ENCODE results near the gene VSX1. TPM values are rescaled to one million over a fixed set of nuclear protein-coding genes. Genes with fewer than 3 reads are reported as not detected.

The VSX1 gene
- total RNA-seq, 2 experiments from 2014 or later: not detected

GRCh38 chr20:25033924-25034300 is 48.0 kb downstream of the VSX1 start:
- Mint-ChIP-seq H3K4me1 (peaks cover 42% of the 10 kb centered on the region), H3K27ac (no peak overlapping the region), H3K4me3 (no peak overlapping the region), H3K27me3 (no peaks in the 10 kb centered on the region), H3K36me3 (peaks cover 4% of the 10 kb centered on the region), H3K9me3 (no peaks in the 10 kb centered on the region)
- DNase-seq: no peak

- Mint-ChIP-seq H3K4me3 (no peak overlapping the region), H3K27ac (no peak overlapping the region), H3K4me1 (peaks cover 39% of the 10 kb centered on the region), H3K27me3 (no peaks in the 10 kb centered on the region), H3K36me3 (peaks cover 4% of the 10 kb centered on the region), H3K9me3 (no peaks in the 10 kb centered on the region)
- no peak for DNase-seq
These were observed 48.5 kb downstream of the VSX1 start for GRCh38 chr20:25033265-25033923.

GRCh38 chr20:25032478-25033264 is 49.3 kb downstream of the VSX1 start:
- peaks cover 4% of the 10 kb centered on the region for H3K36me3 Mint-ChIP-seq
- H3K9me3 Mint-ChIP-seq: no peaks in the 10 kb centered on the region
- H3K4me3 Mint-ChIP-seq: no peak overlapping the region
- H3K27ac Mint-ChIP-seq: no peak overlapping the region
- peaks cover 34% of the 10 kb centered on the region for H3K4me1 Mint-ChIP-seq
- no peaks in the 10 kb centered on the region for H3K27me3 Mint-ChIP-seq
- DNase-seq: no peak

- H3K9me3 Mint-ChIP-seq: no peaks in the 10 kb centered on the region
- DNase-seq: no peak
- H3K27me3 Mint-ChIP-seq: no peaks in the 10 kb centered on the region
- peaks cover 28% of the 10 kb centered on the region for H3K4me1 Mint-ChIP-seq
- H3K27ac Mint-ChIP-seq: no peak overlapping the region
- H3K36me3 Mint-ChIP-seq: peaks cover 4% of the 10 kb centered on the region
- H3K4me3 Mint-ChIP-seq: no peak overlapping the region
These were observed 49.9 kb downstream of the VSX1 start for GRCh38 chr20:25032065-25032477.

- no peaks in the 10 kb centered on the region for H3K9me3 Mint-ChIP-seq
- H3K27me3 Mint-ChIP-seq: no peaks in the 10 kb centered on the region
- no peak for DNase-seq
- H3K4me1 Mint-ChIP-seq: peaks cover 21% of the 10 kb centered on the region
- H3K36me3 Mint-ChIP-seq: peaks cover 4% of the 10 kb centered on the region
- H3K4me3 Mint-ChIP-seq: no peak overlapping the region
- no peak overlapping the region for H3K27ac Mint-ChIP-seq
These were observed 50.7 kb downstream of the VSX1 start for GRCh38 chr20:25031241-25031640.

- DNase-seq: no peak
- H3K4me1 Mint-ChIP-seq: peaks cover 16% of the 10 kb centered on the region
- H3K27me3 Mint-ChIP-seq: no peaks in the 10 kb centered on the region
- no peak overlapping the region for H3K4me3 Mint-ChIP-seq
- H3K36me3 Mint-ChIP-seq: peaks cover 4% of the 10 kb centered on the region
- no peak overlapping the region for H3K27ac Mint-ChIP-seq
- no peaks in the 10 kb centered on the region for H3K9me3 Mint-ChIP-seq
These were observed 51.2 kb downstream of the VSX1 start for GRCh38 chr20:25030649-25031207.

- no peak for DNase-seq
- Mint-ChIP-seq H3K27ac (no peak overlapping the region), H3K36me3 (peaks cover 4% of the 10 kb centered on the region), H3K4me1 (peaks cover 12% of the 10 kb centered on the region), H3K9me3 (no peaks in the 10 kb centered on the region), H3K27me3 (no peaks in the 10 kb centered on the region), H3K4me3 (no peak overlapping the region)
These were observed 51.8 kb downstream of the VSX1 start for GRCh38 chr20:25030007-25030648.

- Mint-ChIP-seq H3K4me1 (peaks cover 11% of the 10 kb centered on the region), H3K9me3 (no peaks in the 10 kb centered on the region), H3K27ac (no peak overlapping the region), H3K36me3 (peaks cover 4% of the 10 kb centered on the region), H3K4me3 (no peak overlapping the region), H3K27me3 (no peaks in the 10 kb centered on the region)
- DNase-seq: no peak
These were observed 55.8 kb downstream of the VSX1 start for GRCh38 chr20:25025986-25026605.

Other genes starting within 250 kb of the VSX1 start
- gene CST7, start 132.9 kb downstream of the VSX1 start, total RNA-seq: 10 to 100 TPM; 41.5 to 44.7 TPM
- gene APMAP, start 89.4 kb downstream of the VSX1 start, total RNA-seq: 10 to 100 TPM; 47.9 to 48.8 TPM
- 10 to 100 TPM; 14.3 to 14.5 TPM for gene ACSS1, start 24.0 kb downstream of the VSX1 start, total RNA-seq
- gene ENTPD6, start 113.6 kb upstream of the VSX1 start, total RNA-seq: 10 to 100 TPM; 35.2 to 40.2 TPM
- 10 to 100 TPM; 30.3 to 31.0 TPM for gene PYGB, start 165.9 kb upstream of the VSX1 start, total RNA-seq